H1 (cell line): Measurements from ENCODE around the gene RNF114. TPM values are rescaled to one million over a fixed set of nuclear protein-coding genes. Genes with fewer than 3 reads are reported as not detected.

ENCODE experiments used
- CBX8 ChIP-seq: fragments of 300-800, 300-1000 bp; sonication (generic); IDR thresholded peaks from 2 replicates; pipeline ENCODE4 v1.7.1; 2016; ENCODE audit warnings: low read depth, low read length, borderline replicate concordance
- CEBPB ChIP-seq: IDR thresholded peaks from 2 replicates; pipeline ENCODE4 v1.6.1; 2012; ENCODE audit warnings: low read depth, low read length
- EP300 ChIP-seq, 2 experiments: IDR thresholded peaks; 1 replicate in 1 of 2; 2 replicates in 1 of 2; pipeline ENCODE4 v1.6.1; 2011 to 2012; ENCODE audit warnings: low read depth in 2 of 2, low read length in 2 of 2, mild to moderate bottlenecking in 2 of 2, borderline replicate concordance in 1 of 2, inconsistent platforms in 1 of 2, moderate library complexity in 1 of 2
- FOSL1 ChIP-seq: IDR thresholded peaks from 2 replicates; pipeline ENCODE4 v1.6.1; 2011; ENCODE audit warnings: mild to moderate bottlenecking, low read depth, low read length, moderate library complexity; ENCODE audit not compliant: insufficient read depth
- GTF2F1 ChIP-seq: IDR thresholded peaks from 2 replicates; pipeline ENCODE4 v1.6.1; 2012; ENCODE audit warnings: low read depth, low read length, improper control_type of control experiment, borderline replicate concordance
- JUN ChIP-seq: IDR thresholded peaks from 2 replicates; pipeline ENCODE4 v1.6.1; 2011; ENCODE audit warnings: low read depth, mild to moderate bottlenecking, improper control_type of control experiment, low read length
- POLR2A ChIP-seq, 2 experiments: IDR thresholded peaks; 1 replicate in 1 of 2; 2 replicates in 1 of 2; pipeline ENCODE4 v1.6.1; 2011; ENCODE audit warnings: low read depth in 2 of 2, low read length in 2 of 2, mild to moderate bottlenecking in 2 of 2; ENCODE audit errors: control extremely low read depth in 1 of 2
- polyA plus RNA-seq, 7 experiments: library from polyadenylated mRNA; depleted of rRNA in 3 of 7; stranded (reverse) in 5 of 7; unstranded in 2 of 7; fragments of >200 nt in 5 of 7; fragments of 200-250 nt in 2 of 7; gene quantifications; 1 replicate in 5 of 7; 2 replicates in 1 of 7; 4 replicates in 1 of 7; pipeline versions ENCODE4 v1.2.1 to v1.2.3, GENCODE V29; 2011 to 2013; ENCODE audit warnings: missing spikeins in 2 of 7, mixed read lengths in 2 of 7
- total RNA-seq: library from RNA; stranded (reverse); fragmentation: NEBNext Ultra II Directional; extraction: Animal tissue kit (Norgen Biotek cat#: 25700); gene quantifications from 2 replicates; pipeline ENCODE4 v1.2.1, GENCODE V29; 2021
- TF ChIP-seq, protein P1 (sequence below): IDR thresholded peaks from 2 replicates; pipeline ENCODE4 v1.6.1; 2012; ENCODE audit warnings: inconsistent platforms

The RNF114 gene
- total and polyA plus RNA-seq, 2 of the 8 experiments (the other 6 are each of a cell fraction or from before 2014, with no cell fraction given) = 81.7 to 89.9 TPM

DNA sequence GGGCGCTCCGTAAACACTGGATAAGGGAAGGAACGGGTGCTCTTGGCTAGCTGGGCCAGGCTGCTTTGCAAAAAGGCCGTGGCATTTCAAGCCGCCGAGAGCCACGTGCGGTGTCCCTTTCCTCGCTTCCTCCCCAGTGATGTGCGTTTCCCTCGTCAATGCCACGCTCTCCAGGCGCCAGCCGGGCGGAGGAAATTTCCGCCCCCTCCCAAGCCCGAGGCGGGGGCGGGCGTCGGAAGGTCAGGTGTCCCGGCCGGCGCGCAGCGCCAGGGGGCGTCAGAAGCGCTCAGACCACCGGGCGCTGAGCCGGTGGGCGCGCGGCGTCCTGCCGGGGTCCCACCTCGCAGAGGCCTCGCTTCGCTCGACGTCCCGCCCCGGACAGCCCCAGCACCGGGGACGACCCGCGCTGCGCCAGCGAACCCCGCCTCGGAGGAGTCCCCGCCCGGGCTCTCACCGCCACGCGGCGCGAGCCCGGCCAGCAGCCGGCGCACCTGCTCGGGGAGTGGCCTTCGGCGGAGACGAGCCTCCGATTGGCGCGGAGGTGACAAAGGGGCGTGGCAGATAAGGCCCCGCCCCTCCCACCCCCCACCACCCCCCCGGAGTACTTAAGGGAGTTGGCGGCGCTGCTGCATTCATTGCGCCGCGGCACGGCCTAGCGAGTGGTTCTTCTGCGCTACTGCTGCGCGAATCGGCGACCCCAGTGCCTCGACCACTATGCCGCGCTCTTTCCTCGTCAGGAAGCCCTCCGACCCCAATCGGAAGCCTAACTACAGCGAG, 46.3 kb downstream of the RNF114 start, which contains the start of gene SNAI1 (continued):
- TF ChIP-seq JUN (no peak), GTF2F1 (no peak), CBX8 (no peak), FOSL1 (no peak), CEBPB (no peak), POLR2A (IDR thresholded peaks at IDR 0.05; ENCODE audit: control extremely low read depth in 1 of 2, low read depth in 2 of 2, low read length in 2 of 2) (peak; percentile 98), EP300 (IDR thresholded peaks at IDR 0.05; ENCODE audit: borderline replicate concordance in 1 of 2, low read depth in 2 of 2, low read length in 2 of 2) (no peak)
- TF ChIP-seq, protein P1, sequence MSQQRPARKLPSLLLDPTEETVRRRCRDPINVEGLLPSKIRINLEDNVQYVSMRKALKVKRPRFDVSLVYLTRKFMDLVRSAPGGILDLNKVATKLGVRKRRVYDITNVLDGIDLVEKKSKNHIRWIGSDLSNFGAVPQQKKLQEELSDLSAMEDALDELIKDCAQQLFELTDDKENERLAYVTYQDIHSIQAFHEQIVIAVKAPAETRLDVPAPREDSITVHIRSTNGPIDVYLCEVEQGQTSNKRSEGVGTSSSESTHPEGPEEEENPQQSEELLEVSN = peak; percentile 99
- TF ChIP-seq, all 59 proteins: peak for 20
